A673 (cell line): ENCODE measurements around the gene CADPS2. TPM values are rescaled to one million over a fixed set of nuclear protein-coding genes. Genes with fewer than 3 reads are reported as not detected.

ENCODE experiments used
- BruUV-seq: library from RNA; stranded (reverse); fragments of 400-500 nt; replicated peaks from 2 replicates; lab custom pipeline; 2021; lab: Mats Ljungman, UMichigan
- CTCF ChIA-PET: fragments of 300-600 bp; sonication (Branson Sonifier 250); formaldehyde crosslinking; loops from one replicate; lab custom pipeline; 2022; ENCODE audit warnings: antibody characterized with exemption; lab: Charles Lee
- POLR2A ChIA-PET: fragments of 300-600 bp; sonication (Branson Sonifier 250); formaldehyde crosslinking; loops from one replicate; lab custom pipeline; 2022; ENCODE audit warnings: antibody characterized with exemption; ENCODE audit not compliant: low non-redundant PET; lab: Charles Lee
- DNase-seq: peaks from one replicate; pipeline ENCODE4 v3.0.0-alpha.2; 2015; ENCODE audit warnings: low spot score
- H3K27ac ChIP-seq: fragments of 200-600 bp; sonication (generic); 2 replicates; pipeline ENCODE4 v1.5.1; 2016; ENCODE audit warnings: mixed run types, low read depth, mild to moderate bottlenecking, mixed read lengths, antibody characterized with exemption, low read length; ENCODE audit not compliant: poor library complexity, severe bottlenecking
- H3K27me3 ChIP-seq: fragments of 200-600 bp; sonication (generic); replicated peaks from 2 replicates; pipeline ENCODE4 v1.6.1; 2017; ENCODE audit warnings: mixed run types, low read depth, mild to moderate bottlenecking, mixed read lengths, antibody characterized with exemption, low read length; ENCODE audit not compliant: insufficient read depth, poor library complexity
- H3K36me3 ChIP-seq: fragments of 200-600 bp; sonication (generic); 2 replicates; pipeline ENCODE4 v1.6.1; 2016; ENCODE audit warnings: mixed run types, mild to moderate bottlenecking, mixed read lengths, antibody characterized with exemption, low read length; ENCODE audit not compliant: insufficient read depth, poor library complexity, severe bottlenecking
- H3K4me1 ChIP-seq: fragments of 200-600 bp; sonication (generic); 2 replicates; pipeline ENCODE4 v1.6.1; 2017; ENCODE audit warnings: mixed run types, mild to moderate bottlenecking, mixed read lengths, antibody characterized with exemption, low read length; ENCODE audit not compliant: insufficient read depth, poor library complexity, severe bottlenecking
- H3K4me3 ChIP-seq: fragments of 200-600 bp; sonication (generic); 2 replicates; pipeline ENCODE4 v1.5.1; 2016; ENCODE audit warnings: low read depth, mixed run types, mild to moderate bottlenecking, mixed read lengths, low read length; ENCODE audit not compliant: poor library complexity, severe bottlenecking
- H3K9me3 ChIP-seq: fragments of 200-600 bp; sonication (generic); 2 replicates; pipeline ENCODE4 v1.6.1; 2016; ENCODE audit warnings: mixed run types, low read depth, mild to moderate bottlenecking, mixed read lengths, antibody characterized with exemption, low read length; ENCODE audit not compliant: poor library complexity, severe bottlenecking
- CTCF ChIP-seq: fragments of 300-800, 200-600 bp; sonication (generic); conservative IDR thresholded peaks from 2 replicates; pipeline ENCODE4 v1.5.1; 2017; ENCODE audit warnings: low read depth, mild to moderate bottlenecking, antibody characterized with exemption, low read length, moderate library complexity, mixed read lengths
- EZH2 ChIP-seq: fragments of 200-600 bp; sonication (generic); IDR thresholded peaks from 2 replicates; pipeline ENCODE4 v1.6.1; 2017; ENCODE audit warnings: borderline replicate concordance, low read depth, mild to moderate bottlenecking, mixed read lengths, antibody characterized with exemption, low read length; ENCODE audit not compliant: poor library complexity, severe bottlenecking
- intact Hi-C: fragments of 100-400 bp; cut with micrococcal nuclease; formaldehyde crosslinking; loops from one replicate; pipeline ENCODE4 v1.10.0; 2022; ENCODE audit not compliant: unreplicated experiment
- total RNA-seq: library from RNA; stranded (reverse); gene quantifications from 2 replicates; pipeline ENCODE4 v1.2.3, GENCODE V29; 2021

CADPS2 gene
- total RNA-seq, 1 experiment from 2014 or later: 81.3 TPM

GRCh38 chr7:122543891-122544290 lies 342.4 kb downstream of the CADPS2 start:
- no TSS peak for BruUV-seq
- ChIA-PET POLR2A (no interaction called here), CTCF (no interaction called here)
- no peak overlapping the region for H3K27ac ChIP-seq
- H3K4me1 ChIP-seq: no peaks in the 10 kb centered on the region
- intact Hi-C loops: no loop called here
- H3K27me3 ChIP-seq: no peaks in the 10 kb centered on the region
- no peak for DNase-seq
- no peak overlapping the region for H3K4me3 ChIP-seq
- no peaks in the 10 kb centered on the region for H3K36me3 ChIP-seq
- H3K9me3 ChIP-seq: no peaks in the 10 kb centered on the region
- no peak for TF ChIP-seq CTCF

- no peaks in the 10 kb centered on the region for H3K27me3 ChIP-seq
- no peak overlapping the region for H3K27ac ChIP-seq
- H3K36me3 ChIP-seq: no peaks in the 10 kb centered on the region
- no peak for TF ChIP-seq EZH2
- no peak for TF ChIP-seq CTCF
- no TSS peak for BruUV-seq
- DNase-seq: no peak
- no peak overlapping the region for H3K4me3 ChIP-seq
- no peaks in the 10 kb centered on the region for H3K9me3 ChIP-seq
- intact Hi-C loops: no loop called here
- no peaks in the 10 kb centered on the region for H3K4me1 ChIP-seq
- CTCF ChIA-PET: no interaction called here
- POLR2A ChIA-PET: no interaction called here
Observed at GRCh38 chr7:122543166-122543565, 343.1 kb downstream of the CADPS2 start.

- Histone ChIP-seq H3K4me1 (peaks cover 19% of the 10 kb centered on the region), H3K9me3 (no peaks in the 10 kb centered on the region), H3K36me3 (no peaks in the 10 kb centered on the region), H3K4me3 (no peak overlapping the region), H3K27ac (no peak overlapping the region), H3K27me3 (no peaks in the 10 kb centered on the region)
- no peak for TF ChIP-seq EZH2
- no peak for TF ChIP-seq CTCF
- no TSS peak for BruUV-seq
- intact Hi-C loops: loop anchor here (10.0 kb wide), 1 partner anchor 520 kb away; no protein-coding TSS in a partner anchor
- no peak for DNase-seq
- CTCF ChIA-PET: no interaction called here
- POLR2A ChIA-PET: no interaction called here
Observed at GRCh38 chr7:122535086-122535485, 351.2 kb downstream of the CADPS2 start.
